GM18867 (cell line): Measurements from ENCODE around the gene INO80E.
"Not testable (repeated sequence)": the region's sequence is repeated elsewhere in the genome, so short reads cannot be mapped to it uniquely, and the experiment has no call there.

Experiments
- ATAC-seq: cut with Tn5 transposase; IDR thresholded peaks from one replicate; pipeline ENCODE4 v1.9.1; 2021; ENCODE audit warnings: mild to moderate bottlenecking, moderate library complexity; ENCODE audit not compliant: unreplicated experiment

The INO80E gene

DNA sequence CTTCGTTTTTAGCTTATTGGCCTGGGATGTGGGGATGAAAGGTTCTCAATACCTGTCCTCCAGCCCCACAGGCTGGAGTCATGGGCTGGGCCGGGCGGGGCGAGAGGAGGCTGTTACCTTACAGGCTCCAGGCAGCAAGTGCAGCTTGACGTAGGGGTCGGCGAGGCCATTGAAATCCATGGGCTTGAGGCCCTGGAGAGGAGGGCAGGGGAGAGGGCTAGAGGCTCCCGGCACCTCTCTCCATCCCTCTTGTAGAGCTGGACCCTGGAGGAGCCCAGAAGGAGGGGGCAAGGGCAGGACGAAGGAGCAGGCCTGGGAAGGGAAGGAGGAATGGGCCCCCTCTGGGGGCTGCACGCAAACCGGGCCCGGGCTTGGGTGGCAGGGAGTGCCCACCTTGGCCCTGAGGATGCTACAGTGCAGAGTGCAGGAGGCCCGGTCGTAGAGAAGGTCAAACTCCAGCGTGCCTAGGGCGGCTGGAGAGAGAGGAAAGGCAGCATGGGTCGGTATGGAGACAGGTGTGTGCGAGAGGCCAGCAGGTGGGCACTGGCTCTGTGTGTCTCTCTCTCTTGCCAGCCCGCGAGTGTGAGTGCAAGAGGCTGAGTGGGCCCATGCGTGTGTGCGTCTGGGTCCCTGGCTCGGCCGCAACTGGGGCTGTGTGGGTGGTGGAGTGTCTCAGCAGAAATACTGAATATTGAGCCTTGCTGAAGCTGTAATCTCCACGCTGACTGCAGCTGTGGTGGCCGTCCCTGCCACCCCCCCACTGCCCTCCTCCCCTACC is 13.2 kb downstream of the INO80E start:
- no peak for ATAC-seq

GRCh38 chr16:30009990-30010843 is 14.2 kb downstream of the INO80E start:
- ATAC-seq: no peak

DNA sequence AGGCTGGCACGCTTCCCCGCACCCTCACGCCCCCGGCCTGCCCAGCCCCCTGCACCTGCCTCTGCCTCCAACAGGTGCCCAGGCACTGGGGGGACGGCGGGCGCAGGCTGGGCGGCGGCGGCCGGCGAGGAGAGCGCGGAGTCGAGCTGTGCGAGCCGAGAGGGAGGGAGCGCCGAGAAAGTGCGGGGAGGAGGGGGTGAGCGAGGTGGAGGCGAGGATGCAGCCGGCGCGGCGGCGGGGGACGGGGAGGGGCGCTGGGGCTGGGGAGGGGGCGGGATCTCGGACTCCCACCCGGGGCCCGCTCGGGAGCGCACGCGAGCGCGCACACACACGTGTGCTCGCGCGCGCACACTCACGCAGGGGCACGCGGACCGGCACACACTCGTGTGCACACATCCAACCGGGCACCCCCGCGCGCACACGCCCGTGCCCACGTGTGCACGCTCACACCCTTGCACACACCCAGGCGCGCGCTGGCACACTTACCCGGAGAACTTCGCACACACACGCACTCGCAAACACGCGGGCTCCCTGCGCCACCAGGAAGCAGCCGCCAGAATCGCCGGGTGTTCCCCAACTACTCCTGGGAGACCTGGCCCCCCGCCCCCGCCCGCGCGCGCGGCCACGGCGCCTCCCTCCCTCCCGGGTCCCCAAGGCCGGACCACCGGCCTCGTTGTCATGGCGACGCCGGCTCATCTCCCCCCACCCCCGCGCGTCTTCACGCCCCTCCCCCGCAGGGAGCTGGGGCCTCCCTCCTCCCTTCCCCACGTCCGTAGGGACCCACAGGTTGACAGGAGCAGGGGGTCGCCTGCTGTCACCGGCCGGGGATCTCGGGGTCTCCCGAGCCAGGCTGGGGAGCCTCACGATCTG is 15.0 kb downstream of the INO80E start, which contains the start of gene DOC2A:
Gene DOC2A (minus strand): TSS at position 184 of the 870 bp plus-strand sequence. CDS start 805 bp downstream, outside the sequence.
- no peak for ATAC-seq

DNA sequence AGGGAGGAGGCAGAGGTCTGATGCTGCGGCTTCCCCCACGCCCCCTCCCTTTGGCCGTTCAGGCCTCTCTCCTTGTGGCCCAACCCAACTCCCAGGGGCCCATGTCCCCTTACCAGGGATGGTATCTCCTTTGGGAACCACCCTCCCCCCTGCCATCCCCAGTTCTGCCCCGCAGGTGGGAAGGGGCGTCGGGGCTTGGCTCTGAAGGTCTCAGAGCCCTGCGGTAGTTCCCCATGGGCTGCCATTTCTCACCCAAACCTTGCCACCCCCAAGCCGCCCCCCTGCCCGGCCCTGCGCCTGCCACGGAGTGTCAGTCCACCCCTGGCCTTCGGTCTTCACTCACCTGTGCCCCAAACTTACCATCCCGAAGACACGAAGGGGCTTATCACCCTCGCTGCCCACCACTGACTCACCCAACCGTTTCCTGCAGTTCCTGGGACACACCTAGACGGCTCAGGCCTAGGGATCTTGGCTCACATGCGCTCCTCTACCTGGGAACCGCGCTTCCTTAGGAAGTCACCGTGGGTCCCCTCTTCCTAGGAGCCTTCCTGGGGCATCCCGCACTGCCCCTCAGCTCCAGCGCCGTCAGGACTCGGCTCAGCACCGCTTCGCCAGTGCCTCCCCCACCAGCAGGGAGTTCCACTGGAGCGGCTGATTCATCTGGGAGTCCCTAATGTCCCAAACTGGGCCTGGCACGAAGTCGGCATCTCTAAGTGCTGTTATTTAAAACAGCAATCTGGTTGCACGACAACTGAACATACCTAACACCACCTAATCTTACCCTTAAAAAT is 15.9 kb downstream of the INO80E start:
- ATAC-seq: no peak

DNA sequence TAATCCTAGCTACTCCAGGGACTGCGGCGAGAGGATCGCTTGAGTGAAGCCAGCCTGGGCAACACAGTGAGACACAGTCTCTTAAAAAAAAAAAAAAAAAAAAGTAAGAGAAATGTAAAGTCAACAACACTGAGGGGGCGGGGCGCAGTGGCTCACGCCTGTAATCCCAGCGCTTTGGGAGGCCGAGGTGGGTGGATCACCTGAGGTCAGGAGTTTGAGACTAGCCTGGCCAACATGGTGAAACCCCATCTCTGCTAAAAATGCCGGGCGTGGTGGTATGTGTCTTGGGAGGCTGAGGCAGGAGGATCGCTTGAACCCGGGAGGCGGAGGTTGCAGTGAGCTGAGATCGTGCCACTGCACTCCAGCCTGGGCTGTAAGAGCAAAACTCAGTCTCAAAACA is 16.6 kb downstream of the INO80E start:
- not testable (repeated sequence) for ATAC-seq

DNA sequence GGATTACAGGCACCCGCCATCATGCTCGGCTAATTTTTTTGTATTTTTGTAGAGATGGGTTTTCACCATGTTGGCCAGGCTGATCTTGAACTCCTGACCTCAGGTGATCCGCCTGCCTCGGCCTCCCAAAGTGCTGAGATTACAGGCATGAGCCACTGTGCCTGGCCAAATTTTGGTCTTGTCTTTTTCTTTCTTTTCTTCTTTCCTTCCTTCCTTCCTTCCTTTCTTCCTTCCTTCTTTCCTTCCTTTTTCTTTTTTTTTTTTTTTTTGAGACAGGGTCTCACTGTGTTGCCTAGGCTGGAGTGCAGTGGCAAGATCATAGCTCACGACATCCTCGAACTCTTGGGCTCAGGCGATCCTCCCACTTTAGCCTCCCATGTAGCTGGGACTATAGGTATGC is 19.4 kb downstream of the INO80E start:
- ATAC-seq: not testable (repeated sequence)

DNA sequence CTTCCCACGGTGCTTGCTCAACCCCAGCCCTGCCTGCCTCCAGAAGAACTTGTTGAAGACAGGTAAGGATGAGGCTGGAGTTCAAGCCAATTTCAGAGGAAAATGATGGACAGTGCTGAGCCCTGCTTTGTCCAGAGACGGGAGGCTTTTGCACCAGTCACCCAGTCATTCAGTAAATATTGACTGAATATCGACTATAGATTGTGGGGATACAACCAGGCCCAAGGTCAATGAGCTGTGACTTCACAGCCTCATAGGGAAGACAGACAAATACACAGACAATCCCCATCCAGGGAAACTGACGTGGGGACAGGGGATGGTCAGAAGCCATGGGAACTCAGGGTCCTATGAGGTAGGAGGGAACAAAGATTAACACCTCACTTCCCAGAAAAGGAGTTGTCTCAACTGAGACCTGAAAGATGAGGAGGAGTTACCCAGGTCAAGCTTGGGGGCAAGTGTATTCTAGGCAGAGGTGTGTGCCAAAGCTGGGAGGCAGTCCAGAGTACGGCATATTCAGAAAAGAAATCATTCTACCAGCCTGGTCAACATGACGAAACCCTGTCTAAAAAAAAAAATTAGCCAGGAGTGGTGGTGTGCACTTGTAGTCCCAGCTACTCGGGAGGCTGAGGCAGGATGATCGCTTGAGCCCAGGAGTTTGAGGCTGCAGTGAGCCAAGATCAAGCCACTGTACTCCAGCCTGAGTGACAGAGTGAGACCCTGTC is 20.7 kb downstream of the INO80E start:
- ATAC-seq: no peak

- ATAC-seq: no peak
Measured at GRCh38 chr16:30017277-30017656, 21.2 kb downstream of the INO80E start.

DNA sequence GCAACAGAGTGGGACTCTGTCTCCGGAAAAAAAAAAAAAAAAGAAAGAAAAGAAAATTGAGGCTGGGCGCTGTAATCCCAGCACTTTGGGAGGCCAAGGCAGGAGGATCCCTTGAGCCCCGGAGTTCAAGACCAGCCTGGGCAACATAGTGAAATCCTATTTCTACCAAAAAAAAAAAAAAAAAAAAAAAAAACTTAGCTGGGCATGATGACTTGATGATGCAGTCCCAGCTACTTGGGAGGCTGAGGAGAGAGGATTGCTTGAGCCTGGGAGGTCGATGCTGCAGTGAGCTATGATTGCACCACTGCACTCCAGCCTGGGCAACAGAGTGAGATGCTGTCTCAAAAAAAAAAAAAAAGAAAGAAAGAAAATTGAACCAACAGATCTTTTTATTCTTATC is 21.9 kb downstream of the INO80E start:
- ATAC-seq: not testable (repeated sequence)

DNA sequence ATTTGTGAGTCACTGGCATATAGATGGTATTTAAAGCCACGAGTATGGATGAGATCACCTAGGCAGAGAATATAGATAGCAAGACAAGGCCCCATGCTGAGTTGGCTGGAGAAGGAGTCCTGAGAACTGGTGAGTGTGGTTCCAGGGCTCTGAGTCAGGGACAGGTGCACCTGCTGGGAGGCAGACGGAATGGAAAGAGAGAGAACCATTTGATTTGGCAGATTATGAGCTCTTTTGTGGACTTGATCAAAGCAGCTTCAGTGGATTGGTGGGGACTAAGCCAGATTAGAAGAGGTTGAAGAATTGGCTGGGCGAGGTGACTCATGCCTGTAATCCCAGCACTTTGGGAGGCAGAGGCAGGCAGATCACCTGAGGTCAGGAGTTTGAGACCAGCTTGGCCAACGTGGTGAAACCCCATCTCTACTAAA is 22.7 kb downstream of the INO80E start:
- no peak for ATAC-seq

- no peak for ATAC-seq
Measured at GRCh38 chr16:30022887-30023286, 26.8 kb downstream of the INO80E start, which contains the start of gene C16orf92. Gene C16orf92 (plus strand): TSS chr16:30023198. CDS start chr16:30023341, 143 bp downstream.

DNA sequence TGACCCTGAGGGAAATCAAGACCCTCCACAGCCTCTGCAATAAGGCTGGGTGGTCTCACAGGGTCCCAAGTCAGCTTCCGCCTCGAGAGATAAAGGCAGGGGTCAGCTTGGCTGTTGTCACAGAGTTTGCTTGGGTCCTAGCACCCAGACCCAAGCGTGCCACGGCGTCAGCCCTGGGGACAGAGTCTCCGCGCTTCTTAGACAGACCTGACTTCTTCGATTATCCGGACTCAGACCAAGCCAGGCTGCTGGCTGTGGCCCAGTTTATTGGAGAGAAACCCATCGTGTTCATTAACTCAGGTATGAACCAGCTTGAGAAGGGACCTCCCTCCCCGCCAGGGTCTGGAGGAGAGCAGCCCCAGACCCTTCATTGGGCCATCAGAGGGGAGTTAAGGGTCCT is 27.5 kb downstream of the INO80E start:
- ATAC-seq: no peak

- no peak for ATAC-seq
Measured at GRCh38 chr16:30024451-30024850, 28.4 kb downstream of the INO80E start.

DNA sequence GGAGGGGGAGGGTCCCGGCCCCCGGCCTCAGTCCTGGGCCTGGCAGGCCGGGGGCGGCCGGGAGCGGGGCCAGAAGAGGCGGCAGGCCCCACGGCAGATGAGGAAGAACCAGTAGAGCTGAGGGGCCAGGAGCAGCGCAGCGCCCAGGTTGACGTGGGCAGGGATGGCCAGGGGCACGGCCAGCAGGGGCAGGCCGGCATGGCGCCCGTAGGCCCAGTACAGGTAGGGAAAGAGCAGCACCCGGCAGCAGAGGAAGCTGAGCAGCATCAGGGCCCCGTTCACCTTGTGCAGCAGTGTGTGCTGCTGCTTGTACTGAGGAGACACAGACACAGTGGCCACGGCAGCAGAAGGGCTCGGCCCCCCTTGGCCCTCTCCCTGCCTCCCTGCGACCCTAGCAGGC is 29.1 kb downstream of the INO80E start:
- no peak for ATAC-seq

DNA sequence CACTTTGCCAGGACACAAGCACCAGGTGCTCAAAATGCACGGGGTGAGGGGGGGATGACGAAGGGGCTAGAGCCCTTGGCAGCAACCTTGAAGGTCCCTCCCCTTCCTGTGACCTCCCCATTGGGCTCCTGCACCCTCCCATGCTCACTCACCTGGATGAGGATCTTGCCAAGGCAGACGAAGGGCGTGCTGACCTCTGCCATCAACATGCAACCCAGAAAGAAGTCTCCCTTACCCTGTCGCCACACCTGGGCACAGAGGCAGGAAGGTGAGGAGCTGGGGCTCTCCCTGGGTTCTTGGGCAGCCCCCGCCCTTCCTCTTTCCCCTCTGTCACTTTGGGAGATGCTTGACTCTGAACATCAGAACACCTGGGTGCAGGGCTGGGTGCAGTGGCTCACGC is 29.5 kb downstream of the INO80E start:
- ATAC-seq: no peak

GRCh38 chr16:30026449-30026848 is 30.4 kb downstream of the INO80E start:
- no peak for ATAC-seq

- no peak for ATAC-seq
Measured at GRCh38 chr16:30027588-30028437, 31.8 kb downstream of the INO80E start.

- no peak for ATAC-seq
Measured at GRCh38 chr16:30028438-30029076, 32.5 kb downstream of the INO80E start.
